Measurements from ENCODE around the gene VWA8.

DNA sequence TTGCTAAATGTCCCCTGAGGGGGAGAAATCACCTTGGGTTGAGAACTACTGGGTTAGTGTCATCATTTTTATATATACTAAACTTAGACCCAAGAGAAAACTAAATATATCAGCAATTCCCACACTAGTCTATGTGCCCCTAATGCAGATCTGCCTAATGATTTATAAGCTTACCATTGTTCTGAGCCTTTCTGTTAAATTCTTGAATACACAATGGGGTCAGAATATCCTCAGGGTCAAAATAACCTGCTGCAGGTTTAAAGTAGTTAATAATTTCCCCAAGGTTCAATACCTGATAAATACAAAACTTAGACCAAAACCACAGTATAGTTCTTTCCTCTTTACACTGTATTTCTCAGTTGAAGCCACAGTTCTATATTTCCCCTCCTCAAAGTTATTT, 4.6 kb downstream of the VWA8 start:
- TF ChIP-seq, protein P1, sequence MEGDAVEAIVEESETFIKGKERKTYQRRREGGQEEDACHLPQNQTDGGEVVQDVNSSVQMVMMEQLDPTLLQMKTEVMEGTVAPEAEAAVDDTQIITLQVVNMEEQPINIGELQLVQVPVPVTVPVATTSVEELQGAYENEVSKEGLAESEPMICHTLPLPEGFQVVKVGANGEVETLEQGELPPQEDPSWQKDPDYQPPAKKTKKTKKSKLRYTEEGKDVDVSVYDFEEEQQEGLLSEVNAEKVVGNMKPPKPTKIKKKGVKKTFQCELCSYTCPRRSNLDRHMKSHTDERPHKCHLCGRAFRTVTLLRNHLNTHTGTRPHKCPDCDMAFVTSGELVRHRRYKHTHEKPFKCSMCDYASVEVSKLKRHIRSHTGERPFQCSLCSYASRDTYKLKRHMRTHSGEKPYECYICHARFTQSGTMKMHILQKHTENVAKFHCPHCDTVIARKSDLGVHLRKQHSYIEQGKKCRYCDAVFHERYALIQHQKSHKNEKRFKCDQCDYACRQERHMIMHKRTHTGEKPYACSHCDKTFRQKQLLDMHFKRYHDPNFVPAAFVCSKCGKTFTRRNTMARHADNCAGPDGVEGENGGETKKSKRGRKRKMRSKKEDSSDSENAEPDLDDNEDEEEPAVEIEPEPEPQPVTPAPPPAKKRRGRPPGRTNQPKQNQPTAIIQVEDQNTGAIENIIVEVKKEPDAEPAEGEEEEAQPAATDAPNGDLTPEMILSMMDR (IDR thresholded peaks at IDR 0.05): no peak
- TF ChIP-seq POLR2AphosphoS5 (IDR thresholded peaks at IDR 0.05): no peak
